GM19099 (cell line): ENCODE data around the gene IRF5.

Experiments
- POLR2A ChIP-seq: IDR thresholded peaks from 3 replicates; pipeline ENCODE4 v1.6.1; 2011; ENCODE audit warnings: low read depth; ENCODE audit not compliant: insufficient read length; ENCODE audit errors: extremely low read depth

The IRF5 gene

DNA sequence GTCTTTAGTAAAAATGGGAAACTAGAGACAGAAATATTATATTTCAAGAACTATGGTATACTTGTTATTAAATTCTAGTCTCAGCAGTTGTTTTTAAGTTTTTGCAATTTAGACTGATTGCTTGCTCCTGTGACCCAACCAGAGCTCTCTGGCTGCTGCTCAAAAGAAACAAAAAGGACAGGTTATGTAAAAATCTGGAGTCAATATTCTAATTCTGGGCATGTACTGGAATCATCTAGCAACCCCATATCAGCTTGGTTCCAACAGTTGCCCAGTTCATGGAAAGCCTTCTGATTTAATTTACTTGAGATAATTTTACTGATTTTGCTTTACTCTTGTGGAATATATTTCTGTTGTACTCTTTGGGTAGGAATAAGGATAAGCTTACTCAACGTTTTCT lies 37.5 kb upstream of the IRF5 start:
- no peak for TF ChIP-seq POLR2A

- no peak for TF ChIP-seq POLR2A
These were observed 34.8 kb upstream of the IRF5 start for GRCh38 chr7:128902761-128903585.

DNA sequence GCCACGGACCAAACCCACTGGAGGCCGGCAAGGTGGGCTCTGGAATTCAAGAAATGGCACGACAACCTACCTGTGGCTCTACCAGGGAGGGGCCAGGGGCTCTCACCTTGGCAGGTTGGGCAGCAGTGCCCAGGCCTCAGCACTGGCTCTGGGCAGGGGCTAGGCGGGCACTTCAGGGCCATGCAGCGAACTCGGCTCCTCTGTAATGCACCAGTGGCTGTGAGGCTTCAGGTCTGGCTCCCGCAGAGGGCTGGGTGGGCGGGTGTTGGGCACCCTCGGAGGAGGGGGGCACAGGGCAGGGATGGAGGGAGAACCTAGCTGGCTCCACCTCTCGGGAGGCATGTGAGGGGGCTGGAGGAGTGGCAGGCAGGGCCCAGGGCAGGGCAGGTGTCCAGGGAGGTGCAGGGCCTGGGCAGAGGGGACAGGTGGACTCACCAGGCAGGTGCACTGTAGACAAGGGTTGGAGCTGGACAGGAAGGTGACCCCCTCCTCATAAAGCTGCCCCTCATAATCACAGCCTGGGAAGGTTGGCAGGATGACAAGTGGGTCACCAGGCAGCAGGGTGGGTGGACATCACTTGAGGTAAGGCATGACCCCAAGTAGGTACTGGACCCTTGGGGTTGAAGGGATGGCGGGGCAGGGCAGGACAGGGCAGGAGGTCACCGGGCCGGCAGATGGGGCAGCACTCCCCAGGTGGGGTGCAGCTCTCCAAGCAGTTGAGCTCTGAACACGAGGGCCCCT lies 33.9 kb upstream of the IRF5 start:
- TF ChIP-seq POLR2A: no peak

- no peak for TF ChIP-seq POLR2A
These were observed 33.1 kb upstream of the IRF5 start for GRCh38 chr7:128904381-128905197.

- TF ChIP-seq POLR2A: no peak
These were observed 31.5 kb upstream of the IRF5 start for GRCh38 chr7:128906001-128906765.

GRCh38 chr7:128906766-128907559 lies 30.8 kb upstream of the IRF5 start:
- no peak for TF ChIP-seq POLR2A

- no peak for TF ChIP-seq POLR2A
These were observed 28.7 kb upstream of the IRF5 start for GRCh38 chr7:128908750-128909624.

DNA sequence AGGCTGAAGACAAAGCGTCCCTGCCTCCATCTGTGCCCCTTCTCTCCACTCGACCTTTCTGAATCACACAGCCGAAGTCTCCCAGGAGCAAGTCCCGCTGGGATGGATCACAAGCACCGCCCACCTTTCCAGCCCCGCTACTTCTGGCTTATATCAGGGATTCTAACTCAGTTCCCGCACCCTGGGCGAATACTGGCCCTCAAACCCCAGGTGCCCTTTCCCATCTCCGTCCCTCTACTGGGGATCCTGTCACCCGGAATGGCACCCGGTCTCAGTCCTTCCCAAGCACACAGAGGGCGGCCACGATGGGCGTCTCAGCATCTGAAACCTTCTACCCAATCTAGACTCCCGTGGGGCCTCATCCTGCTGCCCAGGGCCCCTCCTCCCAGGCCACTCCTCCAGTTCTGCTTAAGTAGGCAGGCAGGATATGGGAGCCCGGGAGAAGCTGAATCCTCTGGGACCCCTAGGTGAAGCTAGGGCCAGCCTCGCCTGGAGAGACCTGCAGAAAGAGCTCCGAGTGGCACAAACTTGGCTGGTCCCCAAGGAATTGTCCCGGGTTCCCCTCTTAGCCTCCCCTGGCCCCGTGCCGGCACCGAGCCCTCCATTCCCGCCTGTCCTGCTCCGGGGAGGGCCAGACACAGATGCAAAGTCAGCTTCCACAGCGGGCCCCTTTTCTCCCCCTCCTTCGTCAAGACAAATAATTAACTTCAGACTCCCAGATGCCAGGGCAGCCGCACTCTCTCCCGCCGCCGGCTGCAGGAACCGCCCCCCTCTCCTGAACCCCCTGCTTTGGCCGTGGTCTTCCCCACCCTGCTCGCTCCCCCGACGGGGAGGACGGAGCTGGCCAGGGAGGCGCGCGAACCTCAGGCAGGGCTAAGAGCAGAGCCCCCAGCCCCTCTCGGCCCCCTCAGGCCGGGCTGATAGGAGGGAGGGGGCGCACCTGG lies 27.8 kb upstream of the IRF5 start:
- no peak for TF ChIP-seq POLR2A

GRCh38 chr7:128910569-128910945 lies 27.2 kb upstream of the IRF5 start, which contains the start of gene KCP:
Gene KCP (minus strand): TSS chr7:128910709. CDS start chr7:128910676, 33 bp downstream.
- TF ChIP-seq POLR2A: no peak

DNA sequence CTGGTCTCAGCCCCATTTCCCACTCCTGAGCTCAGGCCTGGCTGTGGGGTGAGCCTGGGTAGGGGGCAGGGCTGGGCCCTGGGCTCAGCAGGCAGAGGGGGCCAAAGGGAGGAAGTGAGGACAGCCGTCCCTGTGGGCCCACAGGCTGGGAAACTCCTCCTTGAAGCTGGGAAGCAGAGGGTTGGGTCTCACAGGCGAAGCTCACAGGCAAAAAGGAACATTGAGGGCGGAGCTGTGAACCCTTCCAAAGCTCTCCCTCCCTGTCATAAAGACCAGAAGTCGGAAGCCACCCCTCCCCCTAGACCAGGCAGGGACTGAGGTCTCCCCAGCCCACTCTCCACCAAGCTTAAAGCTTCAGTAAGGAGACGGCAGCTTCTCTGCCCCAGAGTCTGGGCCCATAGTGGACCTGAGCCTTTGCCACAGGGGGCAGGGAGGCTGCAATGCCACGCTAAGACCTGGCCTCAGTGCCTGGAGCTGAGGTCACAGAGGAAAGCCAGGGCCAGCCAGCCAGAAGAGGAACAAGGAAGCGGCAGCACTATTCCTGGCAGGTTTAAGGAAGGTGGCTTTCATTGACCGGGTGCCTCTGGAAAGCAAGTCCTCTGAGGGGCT lies 26.2 kb upstream of the IRF5 start:
- no peak for TF ChIP-seq POLR2A

- no peak for TF ChIP-seq POLR2A
These were observed 25.4 kb upstream of the IRF5 start for GRCh38 chr7:128912281-128912680.
